IMR-90 (cell line): ENCODE data around the gene GDF3. TPM values are rescaled to one million over a fixed set of nuclear protein-coding genes. Genes with fewer than 3 reads are reported as not detected.

Source experiments
- ATAC-seq: fragments of 200-7000 bp; cut with Tn5 transposase; 2 replicates; pipeline ENCODE4 v1.9.1; 2020; ENCODE audit warnings: low read depth, mild to moderate bottlenecking, moderate library complexity
- BruUV-seq: library from RNA; stranded (reverse); fragments of 400-500 nt; replicated peaks from 2 replicates; lab custom pipeline; 2021; lab: Mats Ljungman, UMichigan
- CTCF ChIA-PET: fragments of 300-600 bp; formaldehyde crosslinking; extraction: SDS; loops from one replicate; lab custom pipeline; 2021; ENCODE audit warnings: antibody characterized with exemption; lab: Yijun Ruan, JAX
- POLR2A ChIA-PET: fragments of 300-600 bp; sonication (Branson Sonifier 250); formaldehyde crosslinking; loops from one replicate; lab custom pipeline; 2022; ENCODE audit warnings: antibody characterized with exemption; ENCODE audit not compliant: unreplicated experiment; lab: Charles Lee
- DNase-seq: peaks from one replicate; pipeline ENCODE4 v3.0.0; 2013
- H2AFZ ChIP-seq: replicated peaks from 2 replicates; pipeline ENCODE3; 2013; ENCODE audit warnings: low read length, mild to moderate bottlenecking; ENCODE audit not compliant: poor library complexity
- H2AK5ac ChIP-seq: 2 replicates; pipeline ENCODE4 v1.6.1; 2013; ENCODE audit warnings: low read depth, low read length, inconsistent platforms
- H2AK9ac ChIP-seq: replicated peaks from 2 replicates; pipeline ENCODE3; 2013; ENCODE audit warnings: mild to moderate bottlenecking, low read depth, low read length, moderate library complexity; ENCODE audit not compliant: poor library complexity
- H2BK120ac ChIP-seq: 2 replicates; pipeline ENCODE4 v1.6.1; 2013; ENCODE audit warnings: low read depth, low read length, inconsistent platforms
- H2BK15ac ChIP-seq: 3 replicates; pipeline ENCODE4 v1.6.1; 2013; ENCODE audit warnings: low read depth, low read length, inconsistent platforms
- H2BK20ac ChIP-seq: 2 replicates; pipeline ENCODE4 v1.6.1; 2013; ENCODE audit warnings: low read depth, mild to moderate bottlenecking, inconsistent platforms, low read length, moderate library complexity
- H2BK5ac ChIP-seq: 2 replicates; pipeline ENCODE4 v1.6.1; 2013; ENCODE audit warnings: mild to moderate bottlenecking, low read depth, low read length, inconsistent platforms; ENCODE audit not compliant: poor library complexity, severe bottlenecking
- H3K14ac ChIP-seq: replicated peaks from 2 replicates; pipeline ENCODE4 v1.6.1; 2013; ENCODE audit warnings: low read depth, low read length, inconsistent platforms
- H3K18ac ChIP-seq: 2 replicates; pipeline ENCODE4 v1.6.1; 2013; ENCODE audit warnings: low read depth, low read length, control low read depth
- H3K23ac ChIP-seq: 2 replicates; pipeline ENCODE4 v1.6.1; 2013; ENCODE audit warnings: low read depth, low read length, inconsistent platforms
- H3K27ac ChIP-seq: 2 replicates; pipeline ENCODE4 v1.5.1; 2013; ENCODE audit warnings: mild to moderate bottlenecking, control low read depth, low read length; ENCODE audit not compliant: insufficient read depth
- H3K27me3 ChIP-seq: 2 replicates; pipeline ENCODE4 v1.6.1; 2013; ENCODE audit warnings: low read length; ENCODE audit not compliant: control insufficient read depth, insufficient read depth
- H3K36me3 ChIP-seq: 2 replicates; pipeline ENCODE4 v1.6.1; 2013; ENCODE audit warnings: low read length, mixed read lengths; ENCODE audit not compliant: control insufficient read depth, insufficient read depth
- H3K4ac ChIP-seq: 2 replicates; pipeline ENCODE4 v1.6.1; 2013; ENCODE audit warnings: low read depth, low read length, inconsistent platforms
- H3K4me1 ChIP-seq: 2 replicates; pipeline ENCODE4 v1.6.1; 2013; ENCODE audit warnings: low read length, mixed read lengths; ENCODE audit not compliant: control insufficient read depth, insufficient read depth
- H3K4me2 ChIP-seq: 2 replicates; pipeline ENCODE4 v1.6.1; 2013; ENCODE audit warnings: low read depth, mild to moderate bottlenecking, control low read depth, low read length, moderate library complexity
- H3K4me3 ChIP-seq: 2 replicates; pipeline ENCODE4 v1.5.1; 2013; ENCODE audit warnings: low read depth, mild to moderate bottlenecking, control low read depth, low read length, moderate library complexity; ENCODE audit not compliant: insufficient read depth
- H3K56ac ChIP-seq: 2 replicates; pipeline ENCODE4 v1.6.1; 2013; ENCODE audit warnings: low read length, inconsistent platforms; ENCODE audit not compliant: insufficient read depth; ENCODE audit errors: extremely low read depth
- H3K79me1 ChIP-seq, 2 experiments: 2 replicates each; pipeline ENCODE4 v1.6.1; 2013; ENCODE audit warnings: low read length in 2 of 2, inconsistent platforms in 1 of 2, low read depth in 1 of 2
- H3K9ac ChIP-seq: 2 replicates; pipeline ENCODE4 v1.6.1; 2013; ENCODE audit warnings: low read depth, low read length, control low read depth
- H3K9me1 ChIP-seq: 2 replicates; pipeline ENCODE4 v1.6.1; 2013; ENCODE audit warnings: low read length, inconsistent platforms; ENCODE audit not compliant: insufficient read depth
- H3K9me3 ChIP-seq: 2 replicates; pipeline ENCODE4 v1.6.1; 2013; ENCODE audit warnings: low read length; ENCODE audit not compliant: control insufficient read depth, insufficient read depth
- H4K20me1 ChIP-seq: 2 replicates; pipeline ENCODE4 v1.6.1; 2013; ENCODE audit warnings: low read length, inconsistent platforms; ENCODE audit not compliant: insufficient read depth
- H4K5ac ChIP-seq: 2 replicates; pipeline ENCODE4 v1.6.1; 2013; ENCODE audit warnings: mild to moderate bottlenecking, low read depth, low read length, control low read depth
- H4K8ac ChIP-seq, 2 experiments: 2 replicates each; pipeline ENCODE4 v1.6.1; 2013; ENCODE audit warnings: low read depth in 2 of 2, low read length in 2 of 2, control low read depth in 1 of 2, inconsistent platforms in 1 of 2
- H4K91ac ChIP-seq: 2 replicates; pipeline ENCODE4 v1.6.1; 2013; ENCODE audit warnings: low read depth, low read length, inconsistent platforms; ENCODE audit not compliant: insufficient read depth
- CHD1 ChIP-seq: IDR thresholded peaks from 2 replicates; pipeline ENCODE4 v1.6.1; 2012; ENCODE audit warnings: low read depth, low read length, improper control_type of control experiment
- FOS ChIP-seq: fragments of 150-350 bp; IDR thresholded peaks from 2 replicates; pipeline ENCODE4 v1.6.1; 2016; ENCODE audit warnings: low read depth, low read length
- MAZ ChIP-seq: IDR thresholded peaks from 2 replicates; pipeline ENCODE4 v1.6.1; 2012; ENCODE audit warnings: low read depth, mild to moderate bottlenecking, low read length, improper control_type of control experiment, moderate library complexity, borderline replicate concordance
- POLR2A ChIP-seq: IDR thresholded peaks from 2 replicates; pipeline ENCODE4 v1.6.1; 2012; ENCODE audit warnings: mild to moderate bottlenecking, low read depth, low read length
- WGBS, 2 experiments: methylation state at CpG; one replicate each; pipeline versions ENCODE4 v1.1.5 to v1.1.7; 2013; ENCODE audit warnings: missing lambda C conversion rate in 2 of 2; ENCODE audit not compliant: insufficient read length in 1 of 2; ENCODE audit errors: extremely low coverage in 2 of 2; 5-methylcytosine and 5-hydroxymethylcytosine counted together
- dilution Hi-C: fragments of 300-500 bp; cut with HindIII; formaldehyde crosslinking; loops from one replicate; pipeline ENCODE4 v1.14.3; 2018; ENCODE audit warnings: low sequenced_read_pairs; ENCODE audit not compliant: unreplicated experiment
- in situ Hi-C: fragments of 300-500 bp; cut with MboI; formaldehyde crosslinking; loops from 3 replicates; pipeline ENCODE4 v1.14.3; 2019; ENCODE audit warnings: low sequenced_read_pairs, inconsistent platforms, mixed read lengths
- intact Hi-C: fragments of 100-400 bp; cut with micrococcal nuclease; formaldehyde crosslinking; loops from 2 replicates; pipeline ENCODE4 v1.10.0; 2022
- polyA plus RNA-seq, 3 experiments: library from polyadenylated mRNA; depleted of rRNA; stranded (reverse); fragments of >200 nt; gene quantifications; 2 replicates each; pipeline ENCODE4 v1.2.3, GENCODE V29; 2012; ENCODE audit warnings: low replicate concordance in 1 of 3
- total RNA-seq: library from RNA; depleted of rRNA; stranded (reverse); fragments of >200 nt; gene quantifications from 2 replicates; pipeline ENCODE4 v1.2.3, GENCODE V29; 2012

The GDF3 gene
- total and polyA plus RNA-seq, 2 of the 4 experiments (the other 2 are of a cell fraction), result not detected

DNA sequence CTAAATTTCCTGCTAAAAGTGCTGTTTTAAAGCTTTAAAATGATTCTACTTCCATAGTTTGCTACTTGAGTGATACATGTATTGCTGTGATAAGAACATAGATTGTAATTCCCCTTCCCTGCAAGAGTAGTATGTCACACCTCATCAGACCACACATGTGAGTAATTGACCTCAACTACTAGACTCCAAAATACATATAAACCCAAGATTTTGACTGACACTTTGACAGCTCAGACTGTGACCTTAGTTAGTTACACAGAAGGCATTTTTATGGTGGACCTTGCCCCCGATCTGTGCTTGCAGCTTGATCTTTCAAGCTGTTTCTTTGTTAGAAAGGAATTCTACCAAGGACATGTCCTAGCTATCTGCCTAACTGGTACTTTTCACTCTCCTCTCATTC lies 48.5 kb downstream of the GDF3 start:
- H2AK9ac ChIP-seq, result no peak overlapping the region
- H3K79me1 ChIP-seq, result no peaks in the 10 kb centered on the region
- no peak overlapping the region for H3K4me3 ChIP-seq
- H3K9me1 ChIP-seq, result no peaks in the 10 kb centered on the region
- no peak for TF ChIP-seq POLR2A
- no peak for TF ChIP-seq MAZ
- TF ChIP-seq FOS, result no peak
- no peak for TF ChIP-seq CHD1
- no peak overlapping the region for H3K56ac ChIP-seq
- H2AK5ac ChIP-seq, result no peak overlapping the region
- POLR2A ChIA-PET, result interaction anchor here (0.7 kb wide), 1 partner anchor 1502 kb away, joined by 5 read pairs; no protein-coding TSS in a partner anchor
- no peaks in the 10 kb centered on the region for H3K9me3 ChIP-seq
- dilution Hi-C loops, result no loop called here
- no peak overlapping the region for H3K23ac ChIP-seq
- no peak overlapping the region for H3K18ac ChIP-seq
- H2BK120ac ChIP-seq, result no peak overlapping the region
- CTCF ChIA-PET, result no interaction called here
- H4K8ac ChIP-seq, result no peak overlapping the region
- intact Hi-C loops, result no loop called here
- no peaks in the 10 kb centered on the region for H4K20me1 ChIP-seq
- no peak overlapping the region for H4K5ac ChIP-seq
- BruUV-seq, result no TSS peak
- H2BK15ac ChIP-seq, result no peak overlapping the region
- DNase-seq (no peak), ATAC-seq (no peak)
- H3K4me2 ChIP-seq, result no peak overlapping the region
- H2BK20ac ChIP-seq, result no peak overlapping the region
- H3K27me3 ChIP-seq, result no peaks in the 10 kb centered on the region
- H4K91ac ChIP-seq, result no peak overlapping the region
- WGBS, 2 experiments, result no CpG with 5 or more reads among the region's 1 CpG
- in situ Hi-C loops, result loop anchor here (25.0 kb wide), 2 partner anchors 390 to 585 kb away; partner anchors contain the start of genes C1S and FOXJ2
- no peak overlapping the region for H3K4ac ChIP-seq
- no peak overlapping the region for H2AFZ ChIP-seq
- no peaks in the 10 kb centered on the region for H3K36me3 ChIP-seq
- H3K9ac ChIP-seq, result no peak overlapping the region
- no peak overlapping the region for H3K14ac ChIP-seq
- no peak overlapping the region for H2BK5ac ChIP-seq
- no peak overlapping the region for H3K27ac ChIP-seq
- no peaks in the 10 kb centered on the region for H3K4me1 ChIP-seq
